Loucy (cell line): ENCODE results near the gene RAB5IF.

Experiments used
- H2AFZ ChIP-seq: fragments of 200-600 bp; sonication (generic); 2 replicates; pipeline ENCODE4 v1.6.0; 2016; ENCODE audit warnings: antibody characterized with exemption, mild to moderate bottlenecking, low read length, moderate library complexity
- H3F3A ChIP-seq: fragments of 200-600 bp; 2 replicates; pipeline ENCODE4 v1.6.0; 2016; ENCODE audit warnings: antibody characterized with exemption, low read depth, mild to moderate bottlenecking
- H3K27me3 ChIP-seq: fragments of 200-600 bp; sonication (generic); 2 replicates; pipeline ENCODE4 v1.6.1; 2014; ENCODE audit warnings: low read length, mild to moderate bottlenecking; ENCODE audit not compliant: insufficient read depth, poor library complexity, severe bottlenecking
- H3K36me3 ChIP-seq: fragments of 200-600 bp; sonication (generic); 2 replicates; pipeline ENCODE4 v1.6.1; 2016; ENCODE audit warnings: low read length; ENCODE audit not compliant: insufficient read depth
- H3K4me1 ChIP-seq: fragments of 200-600 bp; sonication (generic); 2 replicates; pipeline ENCODE4 v1.5.1; 2014; ENCODE audit warnings: low read length, mild to moderate bottlenecking; ENCODE audit not compliant: insufficient read depth, poor library complexity, severe bottlenecking
- H3K4me2 ChIP-seq: fragments of 200-600 bp; sonication (generic); 2 replicates; pipeline ENCODE4 v1.6.0; 2014; ENCODE audit warnings: antibody characterized with exemption, low read length, low read depth, mild to moderate bottlenecking; ENCODE audit not compliant: poor library complexity, severe bottlenecking
- H3K4me3 ChIP-seq: fragments of 200-600 bp; sonication (generic); 2 replicates; pipeline ENCODE4 v1.5.1; 2014; ENCODE audit warnings: low read length, mild to moderate bottlenecking, mixed read lengths; ENCODE audit not compliant: poor library complexity, severe bottlenecking
- H3K79me2 ChIP-seq: fragments of 200-600 bp; sonication (generic); 2 replicates; pipeline ENCODE4 v1.6.1; 2014; ENCODE audit warnings: low read length; ENCODE audit not compliant: insufficient read depth
- H3K9ac ChIP-seq: fragments of 200-600 bp; sonication (generic); 2 replicates; pipeline ENCODE4 v1.6.0; 2014; ENCODE audit warnings: mild to moderate bottlenecking, low read depth, low read length, moderate library complexity; ENCODE audit not compliant: poor library complexity, severe bottlenecking
- H3K9me2 ChIP-seq: fragments of 200-600 bp; sonication (generic); replicated peaks from 2 replicates; pipeline ENCODE4 v1.6.1; 2016; ENCODE audit warnings: low read depth, low read length, mixed read lengths
- H3K9me3 ChIP-seq: fragments of 200-600 bp; sonication (generic); 2 replicates; pipeline ENCODE4 v1.6.1; 2014; ENCODE audit warnings: mild to moderate bottlenecking, antibody characterized with exemption, low read length, low read depth; ENCODE audit not compliant: insufficient read depth
- H4K20me1 ChIP-seq: fragments of 200-600 bp; sonication (generic); 2 replicates; pipeline ENCODE4 v1.6.0; 2014; ENCODE audit warnings: antibody characterized with exemption, low read length, mild to moderate bottlenecking; ENCODE audit not compliant: insufficient read depth, poor library complexity, severe bottlenecking
- CTCF ChIP-seq: fragments of 200-600 bp; sonication (generic); conservative IDR thresholded peaks from 2 replicates; pipeline ENCODE4 v1.5.1; 2014; ENCODE audit warnings: mild to moderate bottlenecking, antibody characterized with exemption, low read length
- EZH2phosphoT487 ChIP-seq: fragments of 200-600 bp; IDR thresholded peaks from 2 replicates; pipeline ENCODE4 v1.6.1; 2018; ENCODE audit warnings: antibody characterized with exemption, mild to moderate bottlenecking, moderate library complexity, borderline replicate concordance

Gene RAB5IF

GRCh38 chr20:36585410-36586125 is 20.0 kb upstream of the RAB5IF start:
- Histone ChIP-seq H3F3A (no peaks in the 10 kb centered on the region), H3K9me2 (no peaks in the 10 kb centered on the region), H4K20me1 (no peaks in the 10 kb centered on the region), H3K9me3 (no peaks in the 10 kb centered on the region), H3K4me3 (no peak overlapping the region), H2AFZ (no peak overlapping the region), H3K79me2 (no peaks in the 10 kb centered on the region), H3K27me3 (no peaks in the 10 kb centered on the region), H3K9ac (no peak overlapping the region), H3K36me3 (peaks cover 32% of the 10 kb centered on the region; the same call in 1 of the 2 replicates), H3K4me1 (no peaks in the 10 kb centered on the region), H3K4me2 (no peak overlapping the region)
- no peak for TF ChIP-seq CTCF
- no peak for TF ChIP-seq EZH2phosphoT487

- peaks cover 23% of the 10 kb centered on the region; the same call in 1 of the 2 replicates for H3K36me3 ChIP-seq
- H3K79me2 ChIP-seq = no peaks in the 10 kb centered on the region
Observed at GRCh38 chr20:36587388-36588070, 18.1 kb upstream of the RAB5IF start.

GRCh38 chr20:36591281-36591680 is 14.3 kb upstream of the RAB5IF start:
- Histone ChIP-seq H3K9ac (no peak overlapping the region), H3K79me2 (no peaks in the 10 kb centered on the region), H4K20me1 (no peaks in the 10 kb centered on the region), H3K4me2 (no peak overlapping the region), H3K9me2 (no peaks in the 10 kb centered on the region), H3K4me1 (peaks cover 4% of the 10 kb centered on the region), H2AFZ (no peak overlapping the region), H3K27me3 (no peaks in the 10 kb centered on the region), H3K9me3 (no peaks in the 10 kb centered on the region), H3K4me3 (no peak overlapping the region), H3K36me3 (peaks cover 12% of the 10 kb centered on the region; the same call in 1 of the 2 replicates), H3F3A (0 out of 2 replicates have a peak, but pooled peaks cover 3% of the 10 kb centered on the region)
- no peak for TF ChIP-seq CTCF
- TF ChIP-seq EZH2phosphoT487 = no peak

More at GRCh38 chr20:36587388-36588070, 18.1 kb upstream of the RAB5IF start:
- H3K4me3 ChIP-seq = no peak overlapping the region
- H3K9me2 ChIP-seq = no peaks in the 10 kb centered on the region
- no peaks in the 10 kb centered on the region for H4K20me1 ChIP-seq
- H3K9ac ChIP-seq = no peak overlapping the region
- H3F3A ChIP-seq = 0 out of 2 replicates have a peak, but pooled peaks cover 3% of the 10 kb centered on the region
- no peaks in the 10 kb centered on the region for H3K9me3 ChIP-seq
- no peaks in the 10 kb centered on the region for H3K27me3 ChIP-seq
- TF ChIP-seq EZH2phosphoT487 (no peak), CTCF (no peak)
- H3K4me2 ChIP-seq = no peak overlapping the region
- H2AFZ ChIP-seq = no peak overlapping the region
- H3K4me1 ChIP-seq = peaks cover 4% of the 10 kb centered on the region
